ENCODE data around the gene CDC14B. TPM values are rescaled to one million over a fixed set of nuclear protein-coding genes. Genes with fewer than 3 reads are reported as not detected.

CDC14B gene
- total and polyA plus RNA-seq, 2 donors from 2014 or later = 9.1 to 19.6 TPM

DNA sequence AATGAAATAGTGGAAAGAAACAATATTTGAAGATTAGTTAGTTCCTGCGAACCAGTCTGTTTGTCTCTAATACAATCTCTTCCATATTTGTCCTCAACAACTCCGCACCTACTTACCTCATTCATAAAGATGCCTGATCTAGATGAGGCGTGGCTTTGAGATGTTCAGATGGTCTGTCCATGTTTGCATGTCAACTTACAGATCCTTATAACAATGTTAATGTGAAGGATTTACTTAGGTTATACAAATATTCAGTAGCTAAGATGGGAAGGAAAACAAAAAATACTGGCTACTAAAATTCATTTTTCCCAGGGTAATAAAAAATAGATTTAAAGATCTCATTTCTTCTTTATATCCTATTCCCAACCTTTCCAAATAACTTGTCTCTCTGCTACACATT is 8.3 kb downstream of the CDC14B start:
- H3K9me3 ChIP-seq (ENCODE audit: control insufficient read depth in 2 of 3, insufficient read depth in 1 of 3, low read length in 3 of 3) = no peaks in the 10 kb centered on the region
- H3K9ac ChIP-seq (ENCODE audit: low read length in 3 of 3) = no peak overlapping the region
- H3K4me1 ChIP-seq (ENCODE audit: control insufficient read depth in 2 of 3, insufficient read depth in 2 of 3, low read depth in 1 of 3, low read length in 3 of 3) = no peaks in the 10 kb centered on the region
- DNase-seq = no peak
- FAIRE-seq = no peak
- no peak overlapping the region for H3K4me3 ChIP-seq (ENCODE audit: low read length in 3 of 3)
- H3K36me3 ChIP-seq (ENCODE audit: control insufficient read depth in 2 of 3, insufficient read depth in 3 of 3, low read length in 3 of 3) = no peaks in the 10 kb centered on the region
- H3K27me3 ChIP-seq (ENCODE audit: control insufficient read depth, insufficient read depth, low read length) = no peaks in the 10 kb centered on the region
- H3K27ac ChIP-seq (ENCODE audit: low read depth in 2 of 2, low read length in 2 of 2) = no peak overlapping the region
- TF ChIP-seq, protein P1, sequence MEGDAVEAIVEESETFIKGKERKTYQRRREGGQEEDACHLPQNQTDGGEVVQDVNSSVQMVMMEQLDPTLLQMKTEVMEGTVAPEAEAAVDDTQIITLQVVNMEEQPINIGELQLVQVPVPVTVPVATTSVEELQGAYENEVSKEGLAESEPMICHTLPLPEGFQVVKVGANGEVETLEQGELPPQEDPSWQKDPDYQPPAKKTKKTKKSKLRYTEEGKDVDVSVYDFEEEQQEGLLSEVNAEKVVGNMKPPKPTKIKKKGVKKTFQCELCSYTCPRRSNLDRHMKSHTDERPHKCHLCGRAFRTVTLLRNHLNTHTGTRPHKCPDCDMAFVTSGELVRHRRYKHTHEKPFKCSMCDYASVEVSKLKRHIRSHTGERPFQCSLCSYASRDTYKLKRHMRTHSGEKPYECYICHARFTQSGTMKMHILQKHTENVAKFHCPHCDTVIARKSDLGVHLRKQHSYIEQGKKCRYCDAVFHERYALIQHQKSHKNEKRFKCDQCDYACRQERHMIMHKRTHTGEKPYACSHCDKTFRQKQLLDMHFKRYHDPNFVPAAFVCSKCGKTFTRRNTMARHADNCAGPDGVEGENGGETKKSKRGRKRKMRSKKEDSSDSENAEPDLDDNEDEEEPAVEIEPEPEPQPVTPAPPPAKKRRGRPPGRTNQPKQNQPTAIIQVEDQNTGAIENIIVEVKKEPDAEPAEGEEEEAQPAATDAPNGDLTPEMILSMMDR (IDR thresholded peaks at IDR 0.05; ENCODE audit: borderline replicate concordance, extremely low read depth, insufficient read depth) = no peak
- intact Hi-C loops (cut with DNase I) = no loop called here

- intact Hi-C loops (cut with DNase I) = no loop called here
- Histone ChIP-seq H3K4me3 (ENCODE audit: low read length in 3 of 3) (no peak overlapping the region), H3K9me3 (ENCODE audit: control insufficient read depth in 2 of 3, insufficient read depth in 1 of 3, low read length in 3 of 3) (no peaks in the 10 kb centered on the region), H3K27ac (ENCODE audit: low read depth in 2 of 2, low read length in 2 of 2) (no peak overlapping the region), H3K27me3 (ENCODE audit: control insufficient read depth, insufficient read depth, low read length) (no peaks in the 10 kb centered on the region), H3K4me1 (ENCODE audit: control insufficient read depth in 2 of 3, insufficient read depth in 2 of 3, low read depth in 1 of 3, low read length in 3 of 3) (no peaks in the 10 kb centered on the region), H3K9ac (ENCODE audit: low read length in 3 of 3) (no peak overlapping the region), H3K36me3 (ENCODE audit: control insufficient read depth in 2 of 3, insufficient read depth in 3 of 3, low read length in 3 of 3) (no peaks in the 10 kb centered on the region)
- FAIRE-seq (no peak), DNase-seq (no peak)
- TF ChIP-seq, protein P1 (IDR thresholded peaks at IDR 0.05; ENCODE audit: borderline replicate concordance, extremely low read depth, insufficient read depth) = no peak
Observed at GRCh38 chr9:96609732-96610131, 9.9 kb downstream of the CDC14B start.

DNA sequence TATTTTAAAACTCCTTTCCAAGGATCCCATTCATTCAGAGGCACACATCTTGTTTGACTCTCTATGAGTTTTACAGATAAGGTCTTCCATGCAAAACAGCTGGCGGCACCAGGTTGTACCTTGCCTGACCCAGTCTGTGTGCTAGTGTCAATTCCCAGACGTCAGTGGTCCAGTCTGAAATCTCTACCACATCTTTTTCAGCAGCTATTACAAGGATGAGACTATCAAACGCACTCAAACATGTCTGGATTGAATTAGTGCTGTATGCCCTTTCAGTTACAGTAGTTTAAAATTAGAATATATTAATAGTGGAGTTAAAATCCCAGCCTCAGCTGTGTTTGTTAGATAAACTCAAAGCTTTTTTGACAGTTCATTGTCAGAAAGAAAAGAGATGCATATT is 11.7 kb downstream of the CDC14B start:
- DNase-seq (no peak), FAIRE-seq (no peak)
- Histone ChIP-seq H3K9me3 (ENCODE audit: control insufficient read depth in 2 of 3, insufficient read depth in 1 of 3, low read length in 3 of 3) (no peaks in the 10 kb centered on the region), H3K27ac (ENCODE audit: low read depth in 2 of 2, low read length in 2 of 2) (no peak overlapping the region), H3K27me3 (ENCODE audit: control insufficient read depth, insufficient read depth, low read length) (no peaks in the 10 kb centered on the region), H3K4me3 (ENCODE audit: low read length in 3 of 3) (no peak overlapping the region), H3K9ac (ENCODE audit: low read length in 3 of 3) (no peak overlapping the region), H3K4me1 (ENCODE audit: control insufficient read depth in 2 of 3, insufficient read depth in 2 of 3, low read depth in 1 of 3, low read length in 3 of 3) (no peaks in the 10 kb centered on the region), H3K36me3 (ENCODE audit: control insufficient read depth in 2 of 3, insufficient read depth in 3 of 3, low read length in 3 of 3) (no peaks in the 10 kb centered on the region)
- TF ChIP-seq, protein P1 (IDR thresholded peaks at IDR 0.05; ENCODE audit: borderline replicate concordance, extremely low read depth, insufficient read depth) = no peak
- intact Hi-C loops (cut with DNase I) = no loop called here

GRCh38 chr9:96605328-96605727 is 14.3 kb downstream of the CDC14B start:
- FAIRE-seq = no peak
- H3K9ac ChIP-seq (ENCODE audit: low read length in 3 of 3) = no peak overlapping the region
- H3K27me3 ChIP-seq (ENCODE audit: control insufficient read depth, insufficient read depth, low read length) = no peaks in the 10 kb centered on the region
- H3K4me3 ChIP-seq (ENCODE audit: low read length in 3 of 3) = no peak overlapping the region
- DNase-seq = no peak
- H3K9me3 ChIP-seq (ENCODE audit: control insufficient read depth in 2 of 3, insufficient read depth in 1 of 3, low read length in 3 of 3) = no peaks in the 10 kb centered on the region
- TF ChIP-seq, protein P1 (IDR thresholded peaks at IDR 0.05; ENCODE audit: borderline replicate concordance, extremely low read depth, insufficient read depth) = no peak
- no peaks in the 10 kb centered on the region for H3K4me1 ChIP-seq (ENCODE audit: control insufficient read depth in 2 of 3, insufficient read depth in 2 of 3, low read depth in 1 of 3, low read length in 3 of 3)
- no peak overlapping the region for H3K27ac ChIP-seq (ENCODE audit: low read depth in 2 of 2, low read length in 2 of 2)
- H3K36me3 ChIP-seq (ENCODE audit: control insufficient read depth in 2 of 3, insufficient read depth in 3 of 3, low read length in 3 of 3) = no peaks in the 10 kb centered on the region
- intact Hi-C loops (cut with DNase I) = no loop called here

Data from kidney (tissue), 14 donors.